GM20000 (cell line): ENCODE measurements around the gene TYW1B.
"Not testable (repeated sequence)": the region's sequence is repeated elsewhere in the genome, so short reads cannot be mapped to it uniquely, and the experiment has no call there.

ENCODE experiments used
- DNase-seq: peaks from one replicate; pipeline ENCODE4 v3.0.0; 2012; ENCODE audit warnings: low spot score
- CTCF ChIP-seq: IDR thresholded peaks from 2 replicates; pipeline ENCODE4 v1.5.1; 2012; ENCODE audit warnings: mild to moderate bottlenecking, control low read depth; ENCODE audit errors: extremely low read depth, missing control alignments

TYW1B gene

GRCh38 chr7:72709909-72710308 is 118.1 kb downstream of the TYW1B start:
- no peak for DNase-seq
- TF ChIP-seq CTCF, result no peak

- not testable (repeated sequence) for DNase-seq
Measured at GRCh38 chr7:72708371-72709050, 119.5 kb downstream of the TYW1B start.

DNA sequence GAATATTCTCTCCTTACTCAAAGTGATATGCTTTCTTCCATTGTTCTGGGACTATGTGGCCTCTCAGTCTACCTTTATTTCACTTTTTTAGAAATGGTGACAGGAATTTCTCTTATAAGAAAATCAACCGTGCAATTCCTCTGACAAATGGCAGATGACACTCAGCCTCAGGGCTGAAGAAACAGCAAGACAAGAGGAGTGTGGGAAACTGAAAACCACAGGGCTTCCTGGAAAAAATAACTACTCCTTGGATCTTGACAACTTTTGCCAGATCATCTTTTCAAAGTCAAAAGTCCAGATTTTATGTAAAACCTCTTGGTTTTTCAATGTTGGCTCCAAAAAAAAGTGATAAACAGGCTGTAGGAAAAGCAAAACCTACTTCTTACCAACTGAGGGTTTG is 121.5 kb downstream of the TYW1B start:
- TF ChIP-seq CTCF, result no peak
- DNase-seq, result no peak

DNA sequence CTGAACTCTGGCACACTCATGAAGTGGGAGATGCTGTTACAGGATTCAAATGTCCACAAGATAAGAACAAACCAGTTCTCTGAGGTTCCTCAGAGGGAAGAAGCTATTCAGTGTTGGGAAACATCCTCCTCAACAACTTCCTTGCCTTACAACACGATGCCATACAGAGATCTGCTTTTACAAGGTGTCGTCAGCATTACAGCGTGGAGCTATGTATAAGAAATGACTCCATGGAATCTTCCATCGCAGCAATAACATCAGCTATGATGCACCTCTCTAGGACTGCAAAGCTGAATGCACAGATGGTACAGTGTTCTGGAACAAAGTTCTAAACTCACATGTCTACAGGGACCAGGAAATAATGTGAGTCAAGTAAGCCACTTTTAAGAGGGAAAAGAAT is 122.3 kb downstream of the TYW1B start:
- not testable (repeated sequence) for DNase-seq

- no peak for DNase-seq
- no peak for TF ChIP-seq CTCF
Measured at GRCh38 chr7:72704894-72705293, 123.1 kb downstream of the TYW1B start.

DNA sequence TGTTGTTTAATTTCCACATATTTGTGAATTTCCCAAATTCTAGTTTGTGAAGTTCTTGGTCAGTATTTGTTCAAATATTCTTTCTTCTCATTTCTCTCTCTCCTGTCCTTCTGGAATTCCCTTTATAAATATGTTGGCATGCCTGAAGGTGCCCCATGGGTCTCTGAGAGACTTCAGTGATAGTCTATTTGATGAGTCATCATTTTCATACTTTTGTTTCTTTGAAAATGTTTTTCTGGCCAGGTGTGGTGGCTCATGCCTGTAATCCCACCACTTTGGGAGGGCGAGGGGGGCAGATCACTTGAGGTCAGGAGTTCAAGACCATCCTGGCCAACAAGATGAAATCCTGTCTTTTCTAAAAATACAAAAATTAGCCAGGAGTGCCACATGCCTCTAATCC is 127.5 kb downstream of the TYW1B start:
- DNase-seq, result not testable (repeated sequence)

- DNase-seq, result not testable (repeated sequence)
Measured at GRCh38 chr7:72697066-72697465, 130.9 kb downstream of the TYW1B start.

GRCh38 chr7:72696643-72697042 is 131.4 kb downstream of the TYW1B start:
- DNase-seq, result not testable (repeated sequence)

- not testable (repeated sequence) for DNase-seq
Measured at GRCh38 chr7:72695482-72695881, 132.5 kb downstream of the TYW1B start.

- DNase-seq, result not testable (repeated sequence)
Measured at GRCh38 chr7:72691442-72691841, 136.6 kb downstream of the TYW1B start.

DNA sequence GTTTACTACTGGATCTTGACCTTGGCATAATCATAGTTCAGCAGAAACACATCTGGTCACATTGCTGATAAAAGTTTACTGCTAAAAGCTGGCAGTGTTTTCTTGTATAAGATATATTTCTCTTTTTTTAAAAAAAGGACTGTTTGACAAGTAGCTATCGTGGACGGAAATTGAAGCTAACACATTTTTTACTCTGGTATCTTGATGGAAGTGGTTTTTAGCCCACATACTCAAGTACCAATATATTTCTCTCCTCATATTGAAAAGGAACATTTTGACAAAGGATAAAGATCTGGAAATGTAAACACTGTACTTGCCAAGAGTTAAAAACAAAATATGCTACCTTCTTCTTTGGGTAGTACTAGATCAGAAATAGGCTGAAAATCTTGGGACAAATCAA is 137.8 kb downstream of the TYW1B start:
- not testable (repeated sequence) for DNase-seq

GRCh38 chr7:72689344-72689743 is 138.7 kb downstream of the TYW1B start:
- not testable (repeated sequence) for DNase-seq

- DNase-seq, result not testable (repeated sequence)
Measured at GRCh38 chr7:72681211-72681610, 146.8 kb downstream of the TYW1B start.

DNA sequence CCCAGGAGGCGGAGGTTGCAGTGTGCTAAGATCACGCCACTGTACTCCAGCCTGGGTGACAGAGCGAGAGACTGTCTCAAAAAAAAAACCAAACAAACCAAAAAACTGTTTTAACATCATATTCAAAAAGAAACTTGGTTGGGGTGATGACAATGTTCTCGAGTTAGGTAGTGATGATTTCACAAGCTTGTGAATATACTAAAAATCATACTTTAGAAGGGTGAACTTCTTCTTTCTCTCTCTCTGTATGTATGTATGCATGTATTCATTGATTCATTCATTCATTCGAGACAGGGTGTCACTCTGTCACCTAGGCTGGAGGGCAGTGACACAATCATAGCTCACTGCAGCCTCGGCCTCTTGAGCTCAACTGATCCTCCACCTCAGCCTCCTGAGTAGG is 151.1 kb downstream of the TYW1B start:
- not testable (repeated sequence) for DNase-seq

GRCh38 chr7:72676086-72676690 is 151.8 kb downstream of the TYW1B start:
- not testable (repeated sequence) for DNase-seq

DNA sequence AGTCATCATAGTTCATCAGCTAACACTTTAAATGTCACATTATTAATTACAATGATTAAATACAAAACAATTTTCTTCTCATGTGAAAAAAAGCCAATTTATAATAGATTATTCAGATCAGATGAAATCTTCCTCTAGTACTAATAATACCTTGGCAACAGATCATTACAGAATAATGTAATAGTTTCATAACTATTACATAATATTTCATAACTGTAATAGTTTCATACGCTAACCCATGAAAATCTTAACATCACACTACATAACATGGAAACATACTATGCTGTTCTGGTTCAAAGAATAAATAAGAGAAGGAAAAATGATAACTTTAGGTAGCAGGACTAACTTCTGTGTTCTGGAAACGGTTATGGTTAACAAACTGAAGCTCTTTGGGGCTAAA is 152.3 kb downstream of the TYW1B start:
- not testable (repeated sequence) for DNase-seq
